OCI-LY1 (cell line): ENCODE data around the gene USH2A.

Source experiments
- H2AFZ ChIP-seq: fragments of 200-600 bp; sonication (generic), shearing (Covaris generic); 2 replicates; pipeline ENCODE4 v1.6.0; 2014; ENCODE audit warnings: antibody characterized with exemption, mild to moderate bottlenecking, low read length
- H3F3A ChIP-seq: fragments of 200-600 bp; sonication (generic), shearing (Covaris generic); 2 replicates; pipeline ENCODE4 v1.6.0; 2014; ENCODE audit warnings: mild to moderate bottlenecking, antibody characterized with exemption, low read length, moderate library complexity; ENCODE audit not compliant: insufficient read depth
- H3K27ac ChIP-seq: fragments of 200-600 bp; sonication (generic); 2 replicates; pipeline ENCODE4 v1.5.1; 2014; ENCODE audit warnings: low read length, mixed run types, mild to moderate bottlenecking, low read depth; ENCODE audit not compliant: poor library complexity, severe bottlenecking
- H3K27me3 ChIP-seq: fragments of 200-600 bp; sonication (generic); 2 replicates; pipeline ENCODE4 v1.6.0; 2014; ENCODE audit warnings: antibody characterized with exemption, mild to moderate bottlenecking, low read length, moderate library complexity; ENCODE audit not compliant: insufficient read depth
- H3K36me3 ChIP-seq: fragments of 200-600 bp; sonication (generic); 2 replicates; pipeline ENCODE4 v1.6.1; 2014; ENCODE audit warnings: mild to moderate bottlenecking, antibody characterized with exemption, low read length, moderate library complexity, mixed read lengths; ENCODE audit not compliant: insufficient read depth
- H3K4me1 ChIP-seq: fragments of 200-600 bp; sonication (generic); 2 replicates; pipeline ENCODE4 v1.5.1; 2014; ENCODE audit warnings: mild to moderate bottlenecking, low read length, moderate library complexity; ENCODE audit not compliant: insufficient read depth, severe bottlenecking
- H3K4me2 ChIP-seq: fragments of 200-600 bp; sonication (generic), shearing (Covaris generic); 2 replicates; pipeline ENCODE4 v1.6.1; 2014; ENCODE audit warnings: low read length
- H3K4me3 ChIP-seq: fragments of 200-600 bp; sonication (generic); 2 replicates; pipeline ENCODE4 v1.5.1; 2014; ENCODE audit warnings: low read length, low read depth, mild to moderate bottlenecking, mixed read lengths; ENCODE audit not compliant: poor library complexity, severe bottlenecking
- H3K79me2 ChIP-seq: fragments of 200-600 bp; shearing (Covaris generic); 2 replicates; pipeline ENCODE4 v1.6.1; 2016; ENCODE audit warnings: mixed run types, low read length, mixed read lengths; ENCODE audit not compliant: insufficient read depth
- H3K9ac ChIP-seq: fragments of 200-600 bp; sonication (generic), shearing (Covaris generic); 2 replicates; pipeline ENCODE4 v1.6.1; 2014; ENCODE audit warnings: mild to moderate bottlenecking, low read length, mixed read lengths
- H3K9me2 ChIP-seq: fragments of 200-600 bp; sonication (generic), shearing (Covaris generic); 2 replicates; pipeline ENCODE4 v1.6.1; 2014; ENCODE audit warnings: low read depth, mild to moderate bottlenecking, low read length, mixed read lengths
- H3K9me3 ChIP-seq: fragments of 200-600 bp; shearing (Covaris generic); 2 replicates; pipeline ENCODE4 v1.6.1; 2014; ENCODE audit warnings: low read length, mixed read lengths
- H4K20me1 ChIP-seq: fragments of 200-600 bp; sonication (generic), shearing (Covaris generic); 2 replicates; pipeline ENCODE4 v1.6.0; 2016; ENCODE audit warnings: mild to moderate bottlenecking, low read length; ENCODE audit not compliant: insufficient read depth
- CTCF ChIP-seq: fragments of 200-600 bp; sonication (generic), shearing (Covaris generic); IDR thresholded peaks from 2 replicates; pipeline ENCODE4 v1.5.1; 2017; ENCODE audit warnings: mild to moderate bottlenecking, antibody characterized with exemption, low read length, moderate library complexity, mixed read lengths
- EZH2 ChIP-seq: fragments of 200-600 bp; sonication (generic), shearing (Covaris generic); IDR thresholded peaks from 2 replicates; pipeline ENCODE4 v1.8.0; 2017; ENCODE audit warnings: borderline replicate concordance, mixed run types, mild to moderate bottlenecking, antibody characterized with exemption, low read length, moderate library complexity, mixed read lengths

Gene USH2A

GRCh38 chr1:216205176-216205575, 218.1 kb downstream of the USH2A start:
- no peak overlapping the region for H2AFZ ChIP-seq
- no peaks in the 10 kb centered on the region for H3K9me3 ChIP-seq
- H4K20me1 ChIP-seq, result no peaks in the 10 kb centered on the region
- no peaks in the 10 kb centered on the region for H3K4me1 ChIP-seq
- H3K27ac ChIP-seq, result no peak overlapping the region
- no peaks in the 10 kb centered on the region for H3K9me2 ChIP-seq
- no peak overlapping the region for H3K4me3 ChIP-seq
- no peaks in the 10 kb centered on the region for H3K27me3 ChIP-seq
- H3K4me2 ChIP-seq, result no peak overlapping the region
- H3K9ac ChIP-seq, result no peak overlapping the region
- H3K36me3 ChIP-seq, result no peaks in the 10 kb centered on the region
- no peaks in the 10 kb centered on the region for H3K79me2 ChIP-seq
- H3F3A ChIP-seq, result no peaks in the 10 kb centered on the region
- TF ChIP-seq EZH2 (no peak), CTCF (no peak)

GRCh38 chr1:216201946-216202345, 221.3 kb downstream of the USH2A start:
- no peak overlapping the region for H3K4me3 ChIP-seq
- no peaks in the 10 kb centered on the region for H3K27me3 ChIP-seq
- no peaks in the 10 kb centered on the region for H3F3A ChIP-seq
- H3K9me2 ChIP-seq, result no peaks in the 10 kb centered on the region
- H3K27ac ChIP-seq, result no peak overlapping the region
- H3K9me3 ChIP-seq, result no peaks in the 10 kb centered on the region
- H2AFZ ChIP-seq, result no peak overlapping the region
- no peaks in the 10 kb centered on the region for H3K4me1 ChIP-seq
- H3K9ac ChIP-seq, result no peak overlapping the region
- H3K36me3 ChIP-seq, result no peaks in the 10 kb centered on the region
- H3K4me2 ChIP-seq, result no peak overlapping the region
- H4K20me1 ChIP-seq, result no peaks in the 10 kb centered on the region
- TF ChIP-seq EZH2, result no peak
- H3K79me2 ChIP-seq, result no peaks in the 10 kb centered on the region

- Histone ChIP-seq H3K4me2 (no peak overlapping the region), H3K27me3 (no peaks in the 10 kb centered on the region), H3K36me3 (no peaks in the 10 kb centered on the region), H3K9ac (no peak overlapping the region), H4K20me1 (no peaks in the 10 kb centered on the region), H2AFZ (no peak overlapping the region), H3K4me3 (no peak overlapping the region), H3K9me2 (no peaks in the 10 kb centered on the region), H3K27ac (no peak overlapping the region), H3K9me3 (no peaks in the 10 kb centered on the region), H3K79me2 (no peaks in the 10 kb centered on the region), H3K4me1 (no peaks in the 10 kb centered on the region), H3F3A (no peaks in the 10 kb centered on the region)
- TF ChIP-seq EZH2 (no peak), CTCF (no peak)
Measured at GRCh38 chr1:216200941-216201340, 222.3 kb downstream of the USH2A start.

GRCh38 chr1:216194721-216195120, 228.5 kb downstream of the USH2A start:
- Histone ChIP-seq H4K20me1 (no peaks in the 10 kb centered on the region), H3K4me3 (no peak overlapping the region), H3K27me3 (no peaks in the 10 kb centered on the region), H3K9me2 (no peaks in the 10 kb centered on the region), H3K9me3 (no peaks in the 10 kb centered on the region), H3K79me2 (no peaks in the 10 kb centered on the region), H3F3A (no peaks in the 10 kb centered on the region), H3K4me2 (no peak overlapping the region), H3K4me1 (no peaks in the 10 kb centered on the region), H3K27ac (no peak overlapping the region), H2AFZ (no peak overlapping the region), H3K36me3 (no peaks in the 10 kb centered on the region), H3K9ac (no peak overlapping the region)
- TF ChIP-seq EZH2 (no peak), CTCF (no peak)
